COLO668 (cell line): ENCODE data around the gene GPC6.
"Not testable (repeated sequence)": the region's sequence is repeated elsewhere in the genome, so short reads cannot be mapped to it uniquely, and the experiment has no call there.

Source experiments
- DNase-seq: peaks from one replicate; lab custom pipeline; 2025; ENCODE audit not compliant: unreplicated experiment; lab: John Stamatoyannopoulos, UW

Gene GPC6

GRCh38 chr13:93226623-93227279, at the start of gene GPC6:
TSS of gene GPC6 (plus strand) at chr13:93226807.
- DNase-seq: peak; percentile 89

- DNase-seq: no peak
These were observed 46.1 kb upstream of the GPC6 start for GRCh38 chr13:93180356-93180969.

GRCh38 chr13:93182406-93182805, 44.2 kb upstream of the GPC6 start:
- DNase-seq: no peak

- DNase-seq: peak; percentile 25
These were observed 43.3 kb upstream of the GPC6 start for GRCh38 chr13:93183302-93183701.

GRCh38 chr13:93190006-93190405, 36.6 kb upstream of the GPC6 start:
- no peak for DNase-seq

- no peak for DNase-seq
These were observed 32.9 kb upstream of the GPC6 start for GRCh38 chr13:93193682-93194081.

GRCh38 chr13:93199856-93200255, 26.8 kb upstream of the GPC6 start:
- DNase-seq: no peak

GRCh38 chr13:93200626-93201025, 26.0 kb upstream of the GPC6 start:
- no peak for DNase-seq

GRCh38 chr13:93201992-93202558, 24.5 kb upstream of the GPC6 start:
- DNase-seq: no peak

- DNase-seq: not testable (repeated sequence)
These were observed 19.7 kb upstream of the GPC6 start for GRCh38 chr13:93206778-93207392.

GRCh38 chr13:93216122-93216521, 10.5 kb upstream of the GPC6 start:
- no peak for DNase-seq

- DNase-seq: no peak
These were observed 8.8 kb upstream of the GPC6 start for GRCh38 chr13:93217721-93218261.

GRCh38 chr13:93218583-93218982, 8.0 kb upstream of the GPC6 start:
- no peak for DNase-seq

- no peak for DNase-seq
These were observed 6.5 kb upstream of the GPC6 start for GRCh38 chr13:93220073-93220472.

GRCh38 chr13:93222976-93223375, 3.6 kb upstream of the GPC6 start:
- no peak for DNase-seq

GRCh38 chr13:93224535-93224934, 2.1 kb upstream of the GPC6 start:
- no peak for DNase-seq

- no peak for DNase-seq
These were observed 997 bp upstream of the GPC6 start for GRCh38 chr13:93225610-93226009.

GRCh38 chr13:93226065-93226622, 463 bp upstream of the GPC6 start:
- DNase-seq: no peak

GRCh38 chr13:93227280-93227877, 772 bp downstream of the GPC6 start:
- peak; percentile 93 for DNase-seq

GRCh38 chr13:93227878-93228642, 1.5 kb downstream of the GPC6 start:
- DNase-seq: peak; percentile 94

GRCh38 chr13:93228643-93228937, 2.0 kb downstream of the GPC6 start:
- no peak for DNase-seq
